HG03135 (cell line): ENCODE data around the gene DDX28.

Experiments used
- ATAC-seq: cut with Tn5 transposase; IDR thresholded peaks from one replicate; pipeline ENCODE4 v1.9.1; 2021; ENCODE audit warnings: mild to moderate bottlenecking, moderate library complexity; ENCODE audit not compliant: unreplicated experiment

DDX28 gene

GRCh38 chr16:67971111-67971510, 51.9 kb downstream of the DDX28 start:
- no peak for ATAC-seq
